Measurements from ENCODE around the gene GALNT17.
"Not testable (repeated sequence)": the region's sequence is repeated elsewhere in the genome, so short reads cannot be mapped to it uniquely, and the experiment has no call there.

Gene GALNT17

GRCh38 chr7:71171476-71171875, 39.5 kb downstream of the GALNT17 start:
- no peak for DNase-seq

GRCh38 chr7:71173955-71174354, 42.0 kb downstream of the GALNT17 start:
- no peak for DNase-seq

- DNase-seq, result no peak
Observed at GRCh38 chr7:71182438-71182935, 50.5 kb downstream of the GALNT17 start.

GRCh38 chr7:71184136-71184535, 52.2 kb downstream of the GALNT17 start:
- no peak for DNase-seq

GRCh38 chr7:71184609-71185008, 52.7 kb downstream of the GALNT17 start:
- DNase-seq, result no peak

GRCh38 chr7:71186535-71187057, 54.7 kb downstream of the GALNT17 start:
- no peak for DNase-seq

- no peak for DNase-seq
Observed at GRCh38 chr7:71191771-71192170, 59.8 kb downstream of the GALNT17 start.

- DNase-seq, result no peak
Observed at GRCh38 chr7:71193099-71193810, 61.3 kb downstream of the GALNT17 start.

GRCh38 chr7:71198391-71198790, 66.4 kb downstream of the GALNT17 start:
- DNase-seq, result no peak

- DNase-seq, result no peak
Observed at GRCh38 chr7:71198887-71199286, 66.9 kb downstream of the GALNT17 start.

- DNase-seq, result no peak
Observed at GRCh38 chr7:71206184-71206583, 74.2 kb downstream of the GALNT17 start.

- no peak for DNase-seq
Observed at GRCh38 chr7:71208881-71209280, 76.9 kb downstream of the GALNT17 start.

GRCh38 chr7:71209484-71209883, 77.5 kb downstream of the GALNT17 start:
- DNase-seq, result not testable (repeated sequence)

GRCh38 chr7:71210220-71210619, 78.3 kb downstream of the GALNT17 start:
- DNase-seq, result no peak

GRCh38 chr7:71212433-71212832, 80.5 kb downstream of the GALNT17 start:
- DNase-seq, result not testable (repeated sequence)

- no peak for DNase-seq
Observed at GRCh38 chr7:71216211-71216610, 84.3 kb downstream of the GALNT17 start.

GRCh38 chr7:71220210-71220695, 88.3 kb downstream of the GALNT17 start:
- no peak for DNase-seq

- DNase-seq, result no peak
Observed at GRCh38 chr7:71221049-71221448, 89.1 kb downstream of the GALNT17 start.

GRCh38 chr7:71221549-71221948, 89.6 kb downstream of the GALNT17 start:
- DNase-seq, result no peak

- no peak for DNase-seq
Observed at GRCh38 chr7:71227126-71227525, 95.2 kb downstream of the GALNT17 start.

GRCh38 chr7:71229148-71229547, 97.2 kb downstream of the GALNT17 start:
- no peak for DNase-seq

- DNase-seq, result no peak
Observed at GRCh38 chr7:71229699-71230098, 97.8 kb downstream of the GALNT17 start.

- no peak for DNase-seq
Observed at GRCh38 chr7:71235253-71235652, 103.3 kb downstream of the GALNT17 start.

- DNase-seq, result no peak
Observed at GRCh38 chr7:71236230-71237105, 104.5 kb downstream of the GALNT17 start.
